K562 (cell line): ENCODE data around the gene GCNT1. TPM values are rescaled to one million over a fixed set of nuclear protein-coding genes. Genes with fewer than 3 reads are reported as not detected.
A peak's percentile ranks its signal among the peaks of the same experiment; 100 is the strongest.

ENCODE experiments used
- ATAC-seq: fragments of 200-7000 bp; cut with Tn5 transposase; 3 replicates; pipeline ENCODE4 v1.9.1; 2020; ENCODE audit warnings: moderate library complexity
- BruUV-seq: library from RNA; stranded (reverse); fragments of 400-500 nt; replicated peaks from 2 replicates; lab custom pipeline; 2021; lab: Mats Ljungman, UMichigan
- CTCF ChIA-PET: fragments of 300-600 bp; formaldehyde crosslinking; extraction: SDS; loops from one replicate; lab custom pipeline; 2021; ENCODE audit warnings: low intra/inter-chr PET ratio; lab: Yijun Ruan, JAX
- POLR2A ChIA-PET: fragments of 300-600, 350-650 bp; sonication (Branson Sonifier 250); formaldehyde crosslinking; extraction: SDS; loops from one replicate; lab custom pipeline; 2021; ENCODE audit warnings: antibody characterized with exemption, inconsistent platforms; lab: Yijun Ruan, JAX
- DNase-seq, 4 experiments: peaks; one replicate each; pipeline versions ENCODE4 v3.0.0 to v3.0.0-alpha.2; 2011 to 2018; ENCODE audit warnings: low spot score in 3 of 4, mixed read lengths in 3 of 4; ENCODE audit errors: extremely low read depth in 1 of 4
- FAIRE-seq: peaks from 2 replicates; lab custom pipeline; 2011; peaks lifted over from hg19 to GRCh38; lab: Jason Lieb, UNC
- H2AFZ ChIP-seq: 2 replicates; pipeline ENCODE4 v1.6.0; 2011; ENCODE audit warnings: low read depth, low read length, control low read depth, inconsistent platforms
- H3K27ac ChIP-seq: fragments of 200-600 bp; 3 replicates; pipeline ENCODE4 v1.8.0; 2011; ENCODE audit warnings: low read depth, mild to moderate bottlenecking, control low read depth, inconsistent platforms, low read length, moderate library complexity, mixed read lengths; ENCODE audit errors: extremely low read depth
- H3K27me3 ChIP-seq, 2 experiments: fragments of 300-600 bp in 1 of 2; 2 replicates in 1 of 2; 3 replicates in 1 of 2; pipeline versions ENCODE4 v1.6.0 to v1.8.0; 2011; ENCODE audit warnings: inconsistent platforms in 2 of 2, low read length in 2 of 2, mild to moderate bottlenecking in 1 of 2, mixed read lengths in 1 of 2, moderate library complexity in 1 of 2; ENCODE audit not compliant: control insufficient read depth in 2 of 2, insufficient read depth in 2 of 2
- H3K36me3 ChIP-seq: fragments of 300-600 bp; 3 replicates; pipeline ENCODE4 v1.8.0; 2011; ENCODE audit warnings: mild to moderate bottlenecking, low read length, inconsistent platforms; ENCODE audit not compliant: control insufficient read depth, insufficient read depth
- H3K4me1 ChIP-seq, 2 experiments: fragments of 200-600 bp in 1 of 2; replicated peaks in 1 of 2; 2 replicates in 1 of 2; 3 replicates in 1 of 2; pipeline versions ENCODE4 v1.5.1 to v1.8.0; 2011; ENCODE audit warnings: inconsistent platforms in 2 of 2, low read length in 2 of 2, mild to moderate bottlenecking in 1 of 2, mixed read lengths in 1 of 2, moderate library complexity in 1 of 2; ENCODE audit not compliant: control insufficient read depth in 2 of 2, insufficient read depth in 2 of 2
- H3K4me2 ChIP-seq: 2 replicates; pipeline ENCODE4 v1.6.1; 2011; ENCODE audit warnings: low read length, control low read depth, inconsistent platforms, mixed read lengths; ENCODE audit not compliant: insufficient read depth
- H3K4me3 ChIP-seq: fragments of 200-600 bp; sonication (generic), shearing (Covaris generic); 2 replicates; pipeline ENCODE4 v1.5.1; 2016; ENCODE audit warnings: control low read depth, inconsistent platforms
- H3K79me2 ChIP-seq: fragments of 200-600 bp; 3 replicates; pipeline ENCODE4 v1.8.0; 2011; ENCODE audit warnings: low read length, inconsistent platforms; ENCODE audit not compliant: control insufficient read depth, insufficient read depth
- H3K9ac ChIP-seq, 2 experiments: 2 replicates each; pipeline versions ENCODE4 v1.6.0 to v1.6.1; 2011; ENCODE audit warnings: low read depth in 2 of 2, low read length in 2 of 2, control low read depth in 1 of 2, inconsistent platforms in 1 of 2, mild to moderate bottlenecking in 1 of 2, mixed read lengths in 1 of 2; ENCODE audit not compliant: insufficient read depth in 1 of 2
- H3K9me1 ChIP-seq: one replicate; pipeline ENCODE4 v1.6.0; 2011; ENCODE audit warnings: inconsistent platforms, mild to moderate bottlenecking, low read length, moderate library complexity; ENCODE audit not compliant: control insufficient read depth, insufficient read depth
- H3K9me3 ChIP-seq: replicated peaks from 2 replicates; pipeline ENCODE4 v1.5.1; 2011; ENCODE audit warnings: low read depth, low read length, inconsistent platforms; ENCODE audit not compliant: control insufficient read depth, insufficient read depth
- H4K20me1 ChIP-seq: replicated peaks from 2 replicates; pipeline ENCODE4 v1.6.1; 2011; ENCODE audit warnings: low read length, inconsistent platforms, mixed read lengths; ENCODE audit not compliant: control insufficient read depth, insufficient read depth
- BCOR ChIP-seq: fragments of 450-650 bp; IDR thresholded peaks from 2 replicates; pipeline ENCODE4 v1.6.1; 2016
- FOXA1 ChIP-seq: fragments of 450-650 bp; IDR thresholded peaks from 2 replicates; pipeline ENCODE4 v1.6.1; 2016; ENCODE audit warnings: mild to moderate bottlenecking, borderline replicate concordance
- LEF1 ChIP-seq: fragments of 450-650 bp; IDR thresholded peaks from 2 replicates; pipeline ENCODE4 v1.6.1; 2016; ENCODE audit warnings: mild to moderate bottlenecking
- MCM2 ChIP-seq: fragments of 450-650 bp; IDR thresholded peaks from 2 replicates; pipeline ENCODE4 v1.6.1; 2017; ENCODE audit warnings: low read depth, mild to moderate bottlenecking
- NFIC ChIP-seq: fragments of 450-650 bp; IDR thresholded peaks from 2 replicates; pipeline ENCODE4 v1.6.1; 2017; ENCODE audit warnings: mild to moderate bottlenecking, inconsistent platforms
- NUFIP1 ChIP-seq: fragments of 450-650 bp; IDR thresholded peaks from 2 replicates; pipeline ENCODE4 v1.6.1; 2018; ENCODE audit not compliant: partially characterized antibody
- PTTG1 ChIP-seq: fragments of 450-650 bp; IDR thresholded peaks from 2 replicates; pipeline ENCODE4 v1.6.1; 2016; ENCODE audit warnings: low read depth, mild to moderate bottlenecking, missing genetic modification characterization, missing compliant biosample characterization
- SAFB ChIP-seq: fragments of 200-400 bp; formaldehyde crosslinking; IDR thresholded peaks from 2 replicates; pipeline ENCODE4 v1.6.1; 2017; ENCODE audit warnings: low read depth, low read length, borderline replicate concordance
- SMARCE1 ChIP-seq: fragments of 450-650 bp; IDR thresholded peaks from 2 replicates; pipeline ENCODE4 v1.7.1; 2016; ENCODE audit warnings: mild to moderate bottlenecking
- WGBS: fragments of 100-300 bp; shearing (Covaris generic); methylation state at CpG from one replicate; pipeline ENCODE4 v1.1.6; 2016; ENCODE audit warnings: low coverage, mixed read lengths; ENCODE audit not compliant: insufficient coverage; ENCODE audit errors: missing lambda C conversion rate; 5-methylcytosine and 5-hydroxymethylcytosine counted together
- in situ Hi-C: fragments of 300-500 bp; cut with MboI; formaldehyde crosslinking; loops from 4 replicates; pipeline ENCODE4 v1.15.0; 2018; ENCODE audit warnings: inconsistent platforms, mixed read lengths
- intact Hi-C: fragments of 100-400 bp; cut with micrococcal nuclease; formaldehyde crosslinking; loops from 2 replicates; pipeline ENCODE4 v1.14.2; 2022
- polyA plus RNA-seq, 8 experiments: library from polyadenylated mRNA; depleted of rRNA in 4 of 8; stranded (reverse) in 5 of 8; unstranded in 3 of 8; fragments of >200 nt; fragmentation: Nextera tagmentation in 2 of 8; fragmentation: Illumina TruSeq in 1 of 8; extraction: Ambion mirVana in 2 of 8; extraction: Trizol in 1 of 8; gene quantifications; 2 replicates each; pipeline versions ENCODE4 v1.2.1 to v1.2.3, GENCODE V29; 2011 to 2014; ENCODE audit warnings: inconsistent platforms in 1 of 8, missing spikeins in 1 of 8
- total RNA-seq, 7 experiments: library from RNA; depleted of rRNA in 6 of 7; stranded (reverse); fragments of >200 nt in 6 of 7; fragmentation: Illumina TruSeq in 2 of 7; extraction: Trizol in 2 of 7; gene quantifications; 2 replicates each; pipeline versions ENCODE4 v1.2.1 to v1.2.3, GENCODE V29; 2011 to 2021; ENCODE audit warnings: low replicate concordance in 1 of 7
- TF ChIP-seq, protein P1 (sequence below), 2 experiments: fragments of 450-650 bp in 1 of 2; IDR thresholded peaks; 2 replicates each; pipeline ENCODE4 v1.6.1; 2011 to 2017; ENCODE audit warnings: low read depth in 2 of 2, antibody characterized with exemption in 1 of 2, borderline replicate concordance in 1 of 2, low read length in 1 of 2, mild to moderate bottlenecking in 1 of 2, mixed read lengths in 1 of 2; ENCODE audit not compliant: control insufficient read depth in 1 of 2
- TF ChIP-seq, protein P2 (sequence below): fragments of 250-450 bp; sonication (Bioruptor Pico); IDR thresholded peaks from 2 replicates; pipeline ENCODE4 v1.5.0; 2020; ENCODE audit warnings: mild to moderate bottlenecking
- TF ChIP-seq, protein P3 (sequence below), 2 experiments: fragments of 200-800 bp in 1 of 2; sonication (Bioruptor generic) in 1 of 2; sonication (generic) in 1 of 2; formaldehyde crosslinking in 1 of 2; IDR thresholded peaks in 1 of 2; conservative IDR thresholded peaks in 1 of 2; 2 replicates each; pipeline versions ENCODE4 v1.5.0 to v1.6.1; 2016 to 2020; ENCODE audit warnings: missing compliant biosample characterization in 1 of 2, missing genetic modification characterization in 1 of 2, missing genetic modification reagents in 1 of 2
- TF ChIP-seq, protein P4 (sequence below): conservative IDR thresholded peaks from 2 replicates; pipeline ENCODE4 v1.6.1; 2011; ENCODE audit warnings: low read depth, mild to moderate bottlenecking, low read length; ENCODE audit not compliant: control insufficient read depth

GCNT1 gene
- total and polyA plus RNA-seq, 9 of the 15 experiments (the other 6 are each of a cell fraction or from before 2014, with no cell fraction given): 0.01 to 0.71 (median 0.10) TPM

DNA sequence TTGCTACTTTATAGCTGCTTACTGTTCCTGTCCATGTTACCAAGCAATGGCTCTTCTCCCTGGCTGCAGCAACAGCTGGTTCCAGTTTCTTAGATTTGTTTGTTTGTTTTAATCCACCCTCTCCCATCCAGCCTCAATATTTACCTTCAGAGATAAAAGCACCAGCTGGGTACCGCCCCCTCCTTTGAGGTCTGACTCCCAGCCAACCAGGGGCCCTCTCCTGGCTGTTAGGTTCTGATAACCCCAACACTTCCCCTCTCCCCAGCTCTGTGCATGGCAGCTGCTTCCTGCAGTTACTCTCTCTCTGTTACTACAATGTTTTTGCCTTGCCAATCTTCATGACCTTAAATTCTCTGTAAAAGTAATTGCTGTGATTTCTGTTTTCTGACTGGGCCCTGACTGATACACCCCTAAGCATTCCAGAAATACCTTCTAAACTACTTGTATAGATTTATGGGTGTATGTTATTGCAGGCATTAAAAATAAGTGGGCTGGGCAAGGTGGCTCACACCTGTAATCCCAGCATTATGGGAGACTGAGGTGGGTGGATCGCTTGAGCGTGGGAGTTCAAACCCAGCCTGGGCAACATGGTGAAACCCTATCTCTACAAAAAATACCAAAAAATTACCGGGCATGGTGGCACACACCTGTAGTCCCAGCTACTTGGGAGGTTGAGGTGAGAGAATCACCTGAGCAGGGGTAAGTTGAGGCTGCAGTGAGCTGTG, 2.6 kb upstream of the GCNT1 start:
- CTCF ChIA-PET: interaction anchor here (0.5 kb wide), 1 partner anchor 1246 kb away, joined by 3 read pairs; no protein-coding TSS in a partner anchor
- H3K79me2 ChIP-seq: no peaks in the 10 kb centered on the region
- H3K4me2 ChIP-seq: no peak overlapping the region
- H3K27me3 ChIP-seq: peaks cover 0 to 4% of the 10 kb centered on the region in 2 experiments; a peak in 1 of 5 replicates
- ATAC-seq (peak; percentile 76), DNase-seq (peak; percentile 25 to 69 (median 48)), FAIRE-seq (peak; percentile 42)
- no peak overlapping the region for H2AFZ ChIP-seq
- BruUV-seq: no TSS peak
- intact Hi-C loops (loop anchor here (10.0 kb wide), 1 partner anchor 52 kb away; no protein-coding TSS in a partner anchor), in situ Hi-C loops (loop anchor here (10.0 kb wide), 1 partner anchor 208 kb away; no protein-coding TSS in a partner anchor)
- H3K4me3 ChIP-seq: no peak overlapping the region
- POLR2A ChIA-PET: interaction anchor here (0.7 to 1.1 kb wide), 2 partner anchors 62 to 212 kb away, joined by 3 read pairs; partner anchors contain the start of gene RFK
- H3K9me1 ChIP-seq: no peaks in the 10 kb centered on the region
- H3K36me3 ChIP-seq: no peaks in the 10 kb centered on the region
- peaks cover 4 to 13% of the 10 kb centered on the region in 2 experiments; a peak in 3 of 5 replicates for H3K4me1 ChIP-seq
- H3K9ac ChIP-seq: no peak overlapping the region
- H4K20me1 ChIP-seq: no peaks in the 10 kb centered on the region
- WGBS: 0% methylated on average over 3 of the region's 4 CpGs
- no peak overlapping the region for H3K27ac ChIP-seq
- H3K9me3 ChIP-seq: no peaks in the 10 kb centered on the region
- peak; percentile 65; the same call in 1 of the 2 replicates for TF ChIP-seq LEF1
- TF ChIP-seq, protein P1, sequence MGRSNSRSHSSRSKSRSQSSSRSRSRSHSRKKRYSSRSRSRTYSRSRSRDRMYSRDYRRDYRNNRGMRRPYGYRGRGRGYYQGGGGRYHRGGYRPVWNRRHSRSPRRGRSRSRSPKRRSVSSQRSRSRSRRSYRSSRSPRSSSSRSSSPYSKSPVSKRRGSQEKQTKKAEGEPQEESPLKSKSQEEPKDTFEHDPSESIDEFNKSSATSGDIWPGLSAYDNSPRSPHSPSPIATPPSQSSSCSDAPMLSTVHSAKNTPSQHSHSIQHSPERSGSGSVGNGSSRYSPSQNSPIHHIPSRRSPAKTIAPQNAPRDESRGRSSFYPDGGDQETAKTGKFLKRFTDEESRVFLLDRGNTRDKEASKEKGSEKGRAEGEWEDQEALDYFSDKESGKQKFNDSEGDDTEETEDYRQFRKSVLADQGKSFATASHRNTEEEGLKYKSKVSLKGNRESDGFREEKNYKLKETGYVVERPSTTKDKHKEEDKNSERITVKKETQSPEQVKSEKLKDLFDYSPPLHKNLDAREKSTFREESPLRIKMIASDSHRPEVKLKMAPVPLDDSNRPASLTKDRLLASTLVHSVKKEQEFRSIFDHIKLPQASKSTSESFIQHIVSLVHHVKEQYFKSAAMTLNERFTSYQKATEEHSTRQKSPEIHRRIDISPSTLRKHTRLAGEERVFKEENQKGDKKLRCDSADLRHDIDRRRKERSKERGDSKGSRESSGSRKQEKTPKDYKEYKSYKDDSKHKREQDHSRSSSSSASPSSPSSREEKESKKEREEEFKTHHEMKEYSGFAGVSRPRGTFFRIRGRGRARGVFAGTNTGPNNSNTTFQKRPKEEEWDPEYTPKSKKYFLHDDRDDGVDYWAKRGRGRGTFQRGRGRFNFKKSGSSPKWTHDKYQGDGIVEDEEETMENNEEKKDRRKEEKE (IDR thresholded peaks at IDR 0.05; ENCODE audit: borderline replicate concordance in 1 of 2, control insufficient read depth in 1 of 2, low read depth in 2 of 2, low read length in 1 of 2): no peak
- peak; percentile 84 for TF ChIP-seq NFIC
- TF ChIP-seq FOXA1: peak; percentile 83
- TF ChIP-seq, protein P2, sequence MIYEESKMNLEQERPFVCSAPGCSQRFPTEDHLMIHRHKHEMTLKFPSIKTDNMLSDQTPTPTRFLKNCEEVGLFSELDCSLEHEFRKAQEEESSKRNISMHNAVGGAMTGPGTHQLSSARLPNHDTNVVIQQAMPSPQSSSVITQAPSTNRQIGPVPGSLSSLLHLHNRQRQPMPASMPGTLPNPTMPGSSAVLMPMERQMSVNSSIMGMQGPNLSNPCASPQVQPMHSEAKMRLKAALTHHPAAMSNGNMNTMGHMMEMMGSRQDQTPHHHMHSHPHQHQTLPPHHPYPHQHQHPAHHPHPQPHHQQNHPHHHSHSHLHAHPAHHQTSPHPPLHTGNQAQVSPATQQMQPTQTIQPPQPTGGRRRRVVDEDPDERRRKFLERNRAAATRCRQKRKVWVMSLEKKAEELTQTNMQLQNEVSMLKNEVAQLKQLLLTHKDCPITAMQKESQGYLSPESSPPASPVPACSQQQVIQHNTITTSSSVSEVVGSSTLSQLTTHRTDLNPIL (CRISPR knock-in tag): no peak
- TF ChIP-seq, protein P3, sequence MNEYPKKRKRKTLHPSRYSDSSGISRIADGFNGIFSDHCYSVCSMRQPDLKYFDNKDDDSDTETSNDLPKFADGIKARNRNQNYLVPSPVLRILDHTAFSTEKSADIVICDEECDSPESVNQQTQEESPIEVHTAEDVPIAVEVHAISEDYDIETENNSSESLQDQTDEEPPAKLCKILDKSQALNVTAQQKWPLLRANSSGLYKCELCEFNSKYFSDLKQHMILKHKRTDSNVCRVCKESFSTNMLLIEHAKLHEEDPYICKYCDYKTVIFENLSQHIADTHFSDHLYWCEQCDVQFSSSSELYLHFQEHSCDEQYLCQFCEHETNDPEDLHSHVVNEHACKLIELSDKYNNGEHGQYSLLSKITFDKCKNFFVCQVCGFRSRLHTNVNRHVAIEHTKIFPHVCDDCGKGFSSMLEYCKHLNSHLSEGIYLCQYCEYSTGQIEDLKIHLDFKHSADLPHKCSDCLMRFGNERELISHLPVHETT (CRISPR knock-in tag; conservative IDR thresholded peaks at IDR 0.05 in 1 of 2, IDR thresholded peaks at IDR 0.05 in 1 of 2): no peak
- no peak for TF ChIP-seq SAFB
- TF ChIP-seq BCOR: 0 out of 2 replicates have a peak, but pooled peaks have one; percentile 42
- TF ChIP-seq PTTG1 (tag): no peak
- TF ChIP-seq, protein P4, sequence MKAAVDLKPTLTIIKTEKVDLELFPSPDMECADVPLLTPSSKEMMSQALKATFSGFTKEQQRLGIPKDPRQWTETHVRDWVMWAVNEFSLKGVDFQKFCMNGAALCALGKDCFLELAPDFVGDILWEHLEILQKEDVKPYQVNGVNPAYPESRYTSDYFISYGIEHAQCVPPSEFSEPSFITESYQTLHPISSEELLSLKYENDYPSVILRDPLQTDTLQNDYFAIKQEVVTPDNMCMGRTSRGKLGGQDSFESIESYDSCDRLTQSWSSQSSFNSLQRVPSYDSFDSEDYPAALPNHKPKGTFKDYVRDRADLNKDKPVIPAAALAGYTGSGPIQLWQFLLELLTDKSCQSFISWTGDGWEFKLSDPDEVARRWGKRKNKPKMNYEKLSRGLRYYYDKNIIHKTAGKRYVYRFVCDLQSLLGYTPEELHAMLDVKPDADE: no peak
- no peak for TF ChIP-seq NUFIP1
- no peak for TF ChIP-seq MCM2
- peak; percentile 76; the same call in 1 of the 2 replicates for TF ChIP-seq SMARCE1
